ENCODE results near the gene NFE2L2.
"Not testable (repeated sequence)": the region's sequence is repeated elsewhere in the genome, so short reads cannot be mapped to it uniquely, and the experiment has no call there.

NFE2L2 gene

GRCh38 chr2:177190941-177191340 is 73.6 kb downstream of the NFE2L2 start (continued):
- no peak for TF ChIP-seq CSDC2 (CRISPR knock-in tag; IDR thresholded peaks at IDR 0.05)

GRCh38 chr2:177188482-177189469 is 75.8 kb downstream of the NFE2L2 start:
- TF ChIP-seq SNAI2 (CRISPR knock-in tag; IDR thresholded peaks at IDR 0.05) (no peak), BACH2 (CRISPR knock-in tag; IDR thresholded peaks at IDR 0.05; ENCODE audit: borderline replicate concordance) (no peak), RARB (CRISPR knock-in tag; IDR thresholded peaks at IDR 0.05) (no peak), TSHZ2 (CRISPR knock-in tag; IDR thresholded peaks at IDR 0.05) (no peak), ZC3H10 (CRISPR knock-in tag; IDR thresholded peaks at IDR 0.05) (no peak), ISL1 (CRISPR knock-in tag; IDR thresholded peaks at IDR 0.05) (no peak), ARNTL (CRISPR knock-in tag; IDR thresholded peaks at IDR 0.05; ENCODE audit: borderline replicate concordance, low read depth) (no peak), CSDC2 (CRISPR knock-in tag; IDR thresholded peaks at IDR 0.05) (no peak), ZNF565 (CRISPR knock-in tag; conservative IDR thresholded peaks at IDR 0.05; ENCODE audit: low read depth) (no peak)
- no peak for ATAC-seq

GRCh38 chr2:177187631-177188312 is 76.8 kb downstream of the NFE2L2 start:
- TF ChIP-seq BACH2 (CRISPR knock-in tag; IDR thresholded peaks at IDR 0.05; ENCODE audit: borderline replicate concordance) (no peak), ZFP3 (CRISPR knock-in tag; IDR thresholded peaks at IDR 0.05) (no peak), OSR1 (CRISPR knock-in tag; IDR thresholded peaks at IDR 0.05) (no peak), RARB (CRISPR knock-in tag; IDR thresholded peaks at IDR 0.05) (no peak), ZNF70 (CRISPR knock-in tag; IDR thresholded peaks at IDR 0.05) (no peak), CSRNP3 (CRISPR knock-in tag; IDR thresholded peaks at IDR 0.05) (no peak), PATZ1 (CRISPR knock-in tag; IDR thresholded peaks at IDR 0.05; ENCODE audit: borderline replicate concordance) (no peak), POU6F1 (CRISPR knock-in tag; IDR thresholded peaks at IDR 0.05; ENCODE audit: borderline replicate concordance, low read depth) (no peak), ZFP30 (CRISPR knock-in tag; IDR thresholded peaks at IDR 0.05) (no peak), ZNF565 (CRISPR knock-in tag; conservative IDR thresholded peaks at IDR 0.05; ENCODE audit: low read depth) (no peak), SNAI2 (CRISPR knock-in tag; IDR thresholded peaks at IDR 0.05) (no peak), ZC3H10 (CRISPR knock-in tag; IDR thresholded peaks at IDR 0.05) (no peak), PPARA (CRISPR knock-in tag; IDR thresholded peaks at IDR 0.05; ENCODE audit: borderline replicate concordance) (no peak), CSDC2 (CRISPR knock-in tag; IDR thresholded peaks at IDR 0.05) (no peak), ISL1 (CRISPR knock-in tag; IDR thresholded peaks at IDR 0.05) (no peak), ESRRG (CRISPR knock-in tag; IDR thresholded peaks at IDR 0.05) (no peak), ARNTL (CRISPR knock-in tag; IDR thresholded peaks at IDR 0.05; ENCODE audit: borderline replicate concordance, low read depth) (no peak), TOX (CRISPR knock-in tag; IDR thresholded peaks at IDR 0.05; ENCODE audit: borderline replicate concordance) (no peak)
- no peak for ATAC-seq

GRCh38 chr2:177186038-177186437 is 78.5 kb downstream of the NFE2L2 start:
- not testable (repeated sequence) for ATAC-seq

Measured in SK-N-SH treated with all-trans-retinoic acid at 6 μM for 48 hours (cell line).